Activated CD8-positive, alpha-beta memory T cell treated with anti-CD3 and anti-CD28 coated beads, Interleukin-2, amount 50 U/mL, for 48 hours (primary cell): Measurements from ENCODE around the gene SNX32.

ENCODE experiments used
- DNase-seq: peaks from one replicate; pipeline ENCODE4 v3.0.0-alpha.2; 2020

Gene SNX32

GRCh38 chr11:65857853-65858680 lies 24.3 kb downstream of the SNX32 start, which contains the start of gene CFL1:
Gene CFL1, minus strand, starts transcription at chr11:65858180. Its CDS starts 81 bp downstream, at chr11:65858099.
- DNase-seq = peak; percentile 97

GRCh38 chr11:65858681-65859087 lies 24.9 kb downstream of the SNX32 start:
- no peak for DNase-seq

DNA sequence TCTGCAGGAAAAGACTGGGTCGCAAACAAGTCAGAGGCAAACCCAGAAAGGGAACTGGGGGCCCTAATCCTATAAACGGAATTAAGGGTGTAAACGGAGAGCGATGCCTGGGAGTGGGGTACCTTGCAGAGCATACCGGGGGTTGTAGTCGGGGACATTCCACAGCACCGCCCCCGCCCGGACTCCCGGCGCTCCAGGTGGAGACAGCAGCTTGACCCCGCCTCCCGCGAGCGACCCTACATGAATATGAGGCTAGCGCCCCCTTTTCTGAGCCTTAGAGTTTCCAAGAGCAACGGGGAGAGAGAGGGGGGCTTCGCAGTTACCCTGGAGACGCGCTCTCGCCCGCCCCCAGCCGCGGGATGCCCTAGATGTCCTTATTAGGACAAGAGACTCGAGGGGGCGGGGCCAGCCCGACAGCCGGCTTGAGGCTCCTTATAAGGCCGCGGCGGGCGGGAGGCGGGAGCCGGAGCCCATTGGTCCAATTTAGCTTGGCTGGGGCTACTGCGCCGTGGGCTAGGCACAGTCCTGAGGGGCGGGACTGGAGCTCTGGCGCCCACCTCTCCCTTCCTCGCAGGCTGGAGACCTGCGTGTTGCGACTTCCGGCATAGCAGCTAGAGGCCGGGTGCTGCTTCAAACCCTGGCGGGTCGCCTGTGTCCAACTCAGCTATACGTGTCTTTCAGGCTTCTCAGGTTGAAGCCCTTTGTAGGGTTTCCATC lies 25.5 kb downstream of the SNX32 start:
- peak; percentile 98 for DNase-seq

DNA sequence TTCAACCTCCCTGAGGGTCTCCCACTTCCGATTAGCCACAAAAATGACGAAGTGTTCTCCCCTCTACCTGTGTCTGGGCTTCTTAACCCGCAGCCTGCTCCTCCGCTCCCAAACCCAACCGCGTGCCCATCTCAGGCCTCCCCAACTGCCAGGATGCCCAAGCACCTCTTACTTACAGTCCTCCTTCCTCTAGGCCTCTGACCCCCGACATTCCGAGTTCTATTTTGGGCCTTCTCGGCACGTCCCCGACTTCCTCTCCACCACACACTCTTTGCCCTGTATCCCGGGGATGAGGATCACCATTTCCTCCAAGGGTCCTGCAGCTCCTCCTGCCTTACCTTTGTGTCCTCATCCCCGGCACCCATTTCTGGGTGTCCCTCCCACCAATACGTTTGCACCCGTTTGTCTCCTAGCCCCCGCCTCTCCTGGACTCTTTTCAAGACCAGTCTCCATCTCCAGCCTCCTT lies 26.1 kb downstream of the SNX32 start:
- DNase-seq = peak; percentile 81

- peak; percentile 98 for DNase-seq
These were observed 26.8 kb downstream of the SNX32 start, which contains the start of gene MUS81 for GRCh38 chr11:65860278-65861164. Gene MUS81, plus strand, starts transcription at chr11:65860433. Its CDS starts 321 bp downstream, at chr11:65860754.

- DNase-seq = no peak
These were observed 27.4 kb downstream of the SNX32 start for GRCh38 chr11:65861165-65861505.

- peak; percentile 52 for DNase-seq
These were observed 27.9 kb downstream of the SNX32 start for GRCh38 chr11:65861533-65862183.

GRCh38 chr11:65862191-65862735 lies 28.5 kb downstream of the SNX32 start:
- DNase-seq = peak; percentile 50

DNA sequence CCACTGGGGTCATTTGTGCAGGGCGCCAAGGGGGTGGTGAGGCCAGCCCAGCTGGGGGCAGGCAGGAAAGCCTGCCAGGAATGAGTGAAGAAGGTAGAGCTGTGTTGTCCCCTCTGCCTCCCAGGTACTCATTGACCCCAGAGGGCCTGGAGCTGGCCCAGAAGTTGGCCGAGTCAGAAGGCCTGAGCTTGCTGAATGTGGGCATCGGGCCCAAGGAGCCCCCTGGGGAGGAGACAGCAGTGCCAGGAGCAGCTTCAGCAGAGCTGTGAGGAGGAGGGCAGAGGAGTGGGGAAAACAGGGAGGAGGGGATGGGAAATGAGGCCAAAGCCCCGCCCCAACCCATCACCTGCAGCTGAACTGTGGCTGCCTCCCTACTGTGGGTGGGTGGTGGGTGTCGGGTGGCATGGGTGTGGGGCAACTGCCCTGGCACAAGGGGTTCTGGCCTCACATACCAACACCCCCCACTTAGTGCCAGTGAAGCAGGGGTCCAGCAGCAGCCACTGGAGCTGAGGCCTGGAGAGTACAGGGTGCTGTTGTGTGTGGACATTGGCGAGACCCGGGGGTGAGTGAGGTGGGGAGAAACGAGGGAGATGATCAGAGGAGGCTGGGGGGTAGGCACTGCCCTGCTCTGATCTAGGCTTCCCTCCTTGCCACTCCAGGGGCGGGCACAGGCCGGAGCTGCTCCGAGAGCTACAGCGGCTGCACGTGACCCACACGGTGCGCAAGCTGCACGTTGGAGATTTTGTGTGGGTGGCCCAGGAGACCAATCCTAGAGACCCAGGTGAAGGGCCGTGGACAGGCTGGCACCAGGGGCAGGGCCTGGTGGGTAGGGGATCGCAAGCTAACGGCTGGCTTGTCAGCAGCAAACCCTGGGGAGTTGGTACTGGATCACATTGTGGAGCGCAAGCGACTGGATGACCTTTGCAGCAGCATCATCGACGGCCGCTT lies 29.5 kb downstream of the SNX32 start:
- DNase-seq = peak; percentile 49

GRCh38 chr11:65863889-65864705 lies 30.3 kb downstream of the SNX32 start:
- DNase-seq = no peak

- no peak for DNase-seq
These were observed 31.1 kb downstream of the SNX32 start for GRCh38 chr11:65864706-65865471.

DNA sequence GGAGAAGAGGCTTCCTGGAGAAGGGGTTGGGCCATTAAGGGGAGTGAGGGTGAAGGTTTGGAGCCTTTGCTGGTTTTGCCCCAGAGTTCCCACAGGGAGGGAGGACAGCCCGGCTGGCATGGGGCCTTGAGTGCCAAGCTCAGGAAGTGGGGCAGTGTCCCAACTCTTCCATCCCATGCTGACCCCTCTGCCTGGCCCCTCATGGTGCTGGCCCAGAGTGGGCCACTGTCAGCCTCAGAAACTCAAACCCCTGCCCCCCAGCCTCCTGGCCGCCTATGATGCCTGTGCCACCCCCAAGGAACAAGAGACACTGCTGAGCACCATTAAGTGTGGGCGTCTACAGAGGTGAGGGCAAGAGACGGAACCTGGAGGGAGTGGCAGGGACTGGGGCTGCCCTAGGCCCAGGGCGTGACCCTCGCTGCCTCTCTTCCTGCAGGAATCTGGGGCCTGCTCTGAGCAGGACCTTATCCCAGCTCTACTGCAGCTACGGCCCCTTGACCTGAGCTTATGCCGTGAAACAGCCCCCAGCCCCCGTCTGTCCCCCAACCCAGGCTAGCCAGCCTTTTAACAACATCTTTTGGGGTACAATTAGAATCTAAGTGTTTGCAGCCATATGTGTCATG lies 31.9 kb downstream of the SNX32 start:
- DNase-seq = no peak

DNA sequence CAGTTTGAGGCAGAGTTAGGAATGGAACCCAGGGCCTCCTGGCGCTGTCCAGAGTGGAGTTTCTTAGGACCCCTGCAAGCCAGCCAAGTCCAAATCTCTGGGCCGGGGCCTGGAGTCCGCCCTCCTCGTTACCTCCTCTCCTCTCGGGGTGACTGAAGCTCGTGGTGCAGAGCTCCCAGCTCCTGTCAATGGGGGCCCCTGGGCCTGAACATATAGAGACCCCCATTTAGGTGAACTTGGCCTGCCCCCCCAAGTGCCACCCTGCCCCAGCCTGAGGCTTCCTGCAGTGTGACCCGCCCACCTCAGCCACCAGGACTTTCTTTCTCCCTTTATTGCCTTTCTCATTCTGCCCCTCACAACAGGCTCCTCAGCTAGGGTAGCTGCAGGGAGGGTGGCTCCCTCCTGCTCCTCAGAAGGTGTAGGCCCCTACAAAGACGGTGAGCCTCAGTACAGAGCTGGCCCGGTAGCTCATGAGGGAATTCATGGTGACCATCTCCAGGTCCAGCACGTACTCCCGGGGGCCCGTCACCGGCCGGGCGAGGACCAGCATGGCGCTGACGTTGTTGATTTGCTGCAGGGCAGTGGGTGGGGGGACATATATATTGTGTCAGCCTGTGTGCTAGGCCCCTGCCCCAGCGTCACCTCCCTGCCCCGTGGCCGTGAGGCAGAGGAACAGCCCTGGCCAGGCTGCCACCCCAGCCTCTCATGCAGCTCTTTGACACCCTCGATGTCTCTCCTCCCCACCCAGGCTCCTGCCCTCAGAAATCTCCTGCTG lies 32.9 kb downstream of the SNX32 start:
- DNase-seq = no peak

GRCh38 chr11:65867284-65868071 lies 33.7 kb downstream of the SNX32 start:
- DNase-seq = no peak

DNA sequence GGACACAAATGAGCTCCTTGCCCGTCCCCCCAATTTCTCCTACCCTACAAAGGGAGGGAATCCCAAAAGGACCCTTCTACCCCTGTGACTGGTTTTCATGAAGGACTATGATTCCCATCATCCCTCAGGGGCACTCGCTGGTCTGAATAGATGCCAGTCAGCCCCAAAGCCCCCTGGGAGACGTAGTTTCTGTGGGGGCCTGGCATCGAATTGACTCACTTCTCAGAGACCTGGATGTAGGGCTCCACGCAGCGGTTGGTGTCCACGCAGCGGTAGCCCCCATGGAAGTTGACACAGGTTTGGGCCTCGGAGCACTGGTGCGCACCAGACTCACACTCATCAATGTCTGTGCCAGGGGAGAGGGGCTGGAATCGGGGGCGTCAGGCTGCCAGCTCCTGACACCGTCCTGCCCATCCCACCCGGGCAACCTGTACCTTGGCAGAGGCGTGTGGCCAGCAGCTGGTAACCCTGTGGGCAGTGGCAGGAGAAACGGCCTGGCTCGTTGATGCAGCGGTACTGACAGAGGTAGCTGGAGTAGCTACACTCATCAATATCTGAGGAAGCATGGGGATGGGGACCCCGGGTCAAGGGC lies 34.4 kb downstream of the SNX32 start:
- no peak for DNase-seq

DNA sequence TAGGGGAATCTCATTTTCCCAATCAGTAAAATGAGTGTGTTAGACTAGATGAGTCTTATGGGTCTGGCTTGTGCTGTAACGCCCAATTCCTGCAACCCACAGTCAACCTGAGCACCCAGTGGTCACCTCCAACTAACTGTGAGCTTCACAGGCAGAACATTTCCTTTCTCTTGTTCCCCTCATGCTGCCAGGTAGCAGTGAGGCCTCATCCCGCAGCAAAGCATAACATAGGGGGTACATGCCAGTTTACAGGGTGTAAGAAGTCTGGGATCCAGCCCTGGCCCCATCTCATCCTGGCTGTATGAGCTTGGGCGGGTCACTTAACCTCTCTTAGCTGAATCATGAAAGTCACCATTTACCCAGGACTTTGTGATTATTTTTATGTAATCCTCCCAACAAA lies 35.1 kb downstream of the SNX32 start:
- DNase-seq = no peak
